ENCODE results near the gene C2orf72. TPM values are rescaled to one million over a fixed set of nuclear protein-coding genes. Genes with fewer than 3 reads are reported as not detected.

C2orf72 gene
- total and polyA plus RNA-seq, 2 donors (not counting 1 experiment from before 2014, with no cell fraction given), result not detected

GRCh38 chr2:231050018-231050901 lies 12.9 kb downstream of the C2orf72 start:
- no peak overlapping the region for H3K9ac ChIP-seq (ENCODE audit: low read length)
- POLR2A ChIA-PET, result no interaction called here
- no peak overlapping the region for H2AFZ ChIP-seq (ENCODE audit: insufficient read depth, low read depth, low read length, poor library complexity, severe bottlenecking)
- no peak for TF ChIP-seq EZH2 (IDR thresholded peaks at IDR 0.05; ENCODE audit: borderline replicate concordance, insufficient read depth, low read depth, low read length, poor library complexity, severe bottlenecking)
- TF ChIP-seq, protein P1, sequence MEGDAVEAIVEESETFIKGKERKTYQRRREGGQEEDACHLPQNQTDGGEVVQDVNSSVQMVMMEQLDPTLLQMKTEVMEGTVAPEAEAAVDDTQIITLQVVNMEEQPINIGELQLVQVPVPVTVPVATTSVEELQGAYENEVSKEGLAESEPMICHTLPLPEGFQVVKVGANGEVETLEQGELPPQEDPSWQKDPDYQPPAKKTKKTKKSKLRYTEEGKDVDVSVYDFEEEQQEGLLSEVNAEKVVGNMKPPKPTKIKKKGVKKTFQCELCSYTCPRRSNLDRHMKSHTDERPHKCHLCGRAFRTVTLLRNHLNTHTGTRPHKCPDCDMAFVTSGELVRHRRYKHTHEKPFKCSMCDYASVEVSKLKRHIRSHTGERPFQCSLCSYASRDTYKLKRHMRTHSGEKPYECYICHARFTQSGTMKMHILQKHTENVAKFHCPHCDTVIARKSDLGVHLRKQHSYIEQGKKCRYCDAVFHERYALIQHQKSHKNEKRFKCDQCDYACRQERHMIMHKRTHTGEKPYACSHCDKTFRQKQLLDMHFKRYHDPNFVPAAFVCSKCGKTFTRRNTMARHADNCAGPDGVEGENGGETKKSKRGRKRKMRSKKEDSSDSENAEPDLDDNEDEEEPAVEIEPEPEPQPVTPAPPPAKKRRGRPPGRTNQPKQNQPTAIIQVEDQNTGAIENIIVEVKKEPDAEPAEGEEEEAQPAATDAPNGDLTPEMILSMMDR (IDR thresholded peaks at IDR 0.05), result no peak
- H3K4me3 ChIP-seq (ENCODE audit: control extremely low read depth in 1 of 5, extremely low read depth in 1 of 5, insufficient read depth in 1 of 5, low read depth in 2 of 5, low read length in 4 of 5), result no peak overlapping the region
- Mint-ChIP-seq H3K9me3 (ENCODE audit: insufficient read depth) (no peaks in the 10 kb centered on the region), H3K27me3 (peaks cover 26% of the 10 kb centered on the region), H3K27ac (no peak overlapping the region), H3K4me1 (peaks cover 11% of the 10 kb centered on the region), H3K4me3 (no peak overlapping the region)
- peaks cover 0 to 34% (median 4%) of the 10 kb centered on the region in 4 experiments for H3K27me3 ChIP-seq (replicated peaks in 1 of 4; ENCODE audit: control extremely low read depth in 1 of 4, control insufficient read depth in 3 of 4, insufficient read depth in 4 of 4, low read length in 3 of 4)
- ATAC-seq (ENCODE audit: low read depth), result no peak
- H3K9me3 ChIP-seq (ENCODE audit: control extremely low read depth in 1 of 3, control insufficient read depth in 2 of 3, insufficient read depth in 1 of 3, low read length in 2 of 3), result no peaks in the 10 kb centered on the region
- no peaks in the 10 kb centered on the region for H3K79me2 ChIP-seq (ENCODE audit: control insufficient read depth, insufficient read depth, low read length)
- H4K20me1 ChIP-seq (ENCODE audit: control insufficient read depth, insufficient read depth, low read length, poor library complexity, severe bottlenecking), result no peaks in the 10 kb centered on the region
- no peak overlapping the region for H3K27ac ChIP-seq (ENCODE audit: low read length in 2 of 2)
- no peak for DNase-seq
- 84% methylated on average over 8 of the region's 9 CpGs for WGBS (ENCODE audit: insufficient coverage)
- intact Hi-C loops (cut with micrococcal nuclease), result loop anchor here (10.0 kb wide), 1 partner anchor 1505 kb away; the partner anchor contains the start of genes EIF4E2 and TIGD1
- H3K36me3 ChIP-seq (replicated peaks in 1 of 2; ENCODE audit: control extremely low read depth in 1 of 2, control insufficient read depth in 1 of 2, extremely low read depth in 1 of 2, insufficient read depth in 2 of 2, low read length in 1 of 2), result no peaks in the 10 kb centered on the region
- H3K4me2 ChIP-seq (replicated peaks; ENCODE audit: low read depth, low read length, poor library complexity, severe bottlenecking), result no peak overlapping the region
- H3K4me1 ChIP-seq (ENCODE audit: control insufficient read depth in 2 of 2, insufficient read depth in 2 of 2, low read length in 2 of 2), result peaks cover 4 to 12% of the 10 kb centered on the region in 2 donors
- CTCF ChIA-PET, result interaction anchor here (1.5 kb wide), 1 partner anchor 226 kb away, joined by 3 read pairs; no protein-coding TSS in a partner anchor

GRCh38 chr2:231051116-231051515 lies 13.8 kb downstream of the C2orf72 start:
- Mint-ChIP-seq H3K9me3 (ENCODE audit: insufficient read depth) (no peaks in the 10 kb centered on the region), H3K4me1 (peaks cover 11% of the 10 kb centered on the region), H3K27me3 (peaks cover 26% of the 10 kb centered on the region), H3K4me3 (peak overlapping the region; percentile 54), H3K27ac (no peak overlapping the region)
- no peak overlapping the region for H3K4me2 ChIP-seq (replicated peaks; ENCODE audit: low read depth, low read length, poor library complexity, severe bottlenecking)
- H3K9ac ChIP-seq (ENCODE audit: low read length), result no peak overlapping the region
- intact Hi-C loops (cut with micrococcal nuclease), result loop anchor here (10.0 kb wide), 1 partner anchor 1504 kb away; the partner anchor contains the start of genes EIF4E2 and TIGD1
- CTCF ChIA-PET, result interaction anchor here (1.5 kb wide), 1 partner anchor 227 kb away, joined by 3 read pairs; no protein-coding TSS in a partner anchor
- POLR2A ChIA-PET, result no interaction called here
- TF ChIP-seq, protein P1 (IDR thresholded peaks at IDR 0.05), result no peak
- TF ChIP-seq EZH2 (IDR thresholded peaks at IDR 0.05; ENCODE audit: borderline replicate concordance, insufficient read depth, low read depth, low read length, poor library complexity, severe bottlenecking), result no peak
- H3K9me3 ChIP-seq (ENCODE audit: control extremely low read depth in 1 of 3, control insufficient read depth in 2 of 3, insufficient read depth in 1 of 3, low read length in 2 of 3), result no peaks in the 10 kb centered on the region
- H3K27me3 ChIP-seq (replicated peaks in 1 of 4; ENCODE audit: control extremely low read depth in 1 of 4, control insufficient read depth in 3 of 4, insufficient read depth in 4 of 4, low read length in 3 of 4), result peaks cover 0 to 34% (median 4%) of the 10 kb centered on the region in 4 experiments
- no peak overlapping the region for H3K27ac ChIP-seq (ENCODE audit: low read length in 2 of 2)
- no peak overlapping the region for H3K4me3 ChIP-seq (ENCODE audit: control extremely low read depth in 1 of 5, extremely low read depth in 1 of 5, insufficient read depth in 1 of 5, low read depth in 2 of 5, low read length in 4 of 5)
- DNase-seq (no peak), ATAC-seq (ENCODE audit: low read depth) (no peak)
- peaks cover 4 to 12% of the 10 kb centered on the region in 2 donors for H3K4me1 ChIP-seq (ENCODE audit: control insufficient read depth in 2 of 2, insufficient read depth in 2 of 2, low read length in 2 of 2)
- H3K36me3 ChIP-seq (replicated peaks in 1 of 2; ENCODE audit: control extremely low read depth in 1 of 2, control insufficient read depth in 1 of 2, extremely low read depth in 1 of 2, insufficient read depth in 2 of 2, low read length in 1 of 2), result no peaks in the 10 kb centered on the region
- no peaks in the 10 kb centered on the region for H3K79me2 ChIP-seq (ENCODE audit: control insufficient read depth, insufficient read depth, low read length)
- H4K20me1 ChIP-seq (ENCODE audit: control insufficient read depth, insufficient read depth, low read length, poor library complexity, severe bottlenecking), result no peaks in the 10 kb centered on the region
- WGBS (ENCODE audit: insufficient coverage), result 93% methylated on average over 5 of the region's 5 CpGs
- no peak overlapping the region for H2AFZ ChIP-seq (ENCODE audit: insufficient read depth, low read depth, low read length, poor library complexity, severe bottlenecking)

Data from B cell (primary cell).